Uterus (tissue), 2 donors: ENCODE results near the gene TRIM44.

ENCODE experiments used
- CTCF ChIP-seq, 4 experiments: fragments of 200-600 bp in 2 of 4; fragments of 450-650 bp in 2 of 4; sonication (generic) in 2 of 4; IDR thresholded peaks; one replicate each; pipeline ENCODE4 v1.5.1; 2016 to 2019; ENCODE audit warnings: antibody characterized with exemption in 4 of 4, mild to moderate bottlenecking in 2 of 4, moderate library complexity in 1 of 4
- POLR2A ChIP-seq, 2 donors: fragments of 450-650 bp; IDR thresholded peaks; one replicate each; pipeline ENCODE4 v1.6.1; 2016; ENCODE audit warnings: antibody characterized with exemption in 2 of 2, mild to moderate bottlenecking in 1 of 2, moderate library complexity in 1 of 2

DNA sequence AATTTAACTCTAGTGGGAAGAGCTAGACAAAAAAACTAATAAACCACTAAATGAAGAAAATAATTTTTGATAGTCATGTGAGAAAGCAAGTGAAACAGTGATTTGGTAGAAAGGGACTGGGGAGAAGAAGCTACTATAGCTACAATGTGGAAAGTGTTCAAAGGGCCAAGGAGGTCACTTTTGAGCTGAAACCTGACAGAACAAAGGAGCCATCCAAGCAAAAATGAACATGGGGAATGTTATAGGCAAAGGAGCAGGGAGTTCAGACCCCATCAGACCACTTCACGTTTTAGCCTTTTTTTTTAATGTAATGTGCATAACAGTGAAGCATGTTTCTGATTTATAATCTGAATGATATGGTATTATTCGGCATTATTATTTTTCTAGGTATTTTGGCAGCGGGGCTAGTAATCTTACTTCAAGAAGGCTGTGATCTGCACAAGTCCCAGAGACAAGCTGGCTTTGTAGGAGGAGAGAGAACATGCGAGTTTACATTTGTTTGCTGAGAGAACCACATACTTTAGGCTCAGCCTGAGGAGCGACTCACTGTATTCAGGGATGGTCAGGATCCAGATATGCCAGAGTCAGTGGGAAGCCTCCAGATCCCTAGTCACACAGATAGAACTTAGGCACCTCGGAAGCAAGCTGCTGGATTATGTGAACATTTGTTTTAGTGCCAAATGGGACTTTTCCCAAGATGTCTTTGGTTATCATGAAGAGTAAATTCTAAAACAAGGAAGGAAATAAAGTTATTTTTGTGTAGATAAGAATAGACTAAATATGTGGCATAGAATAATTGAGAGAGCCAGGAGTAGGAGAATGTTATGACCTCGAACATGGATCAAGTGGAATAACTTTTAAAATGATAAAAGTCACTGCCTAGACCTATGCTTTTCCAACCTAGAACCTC, 118.6 kb downstream of the TRIM44 start:
- TF ChIP-seq CTCF (IDR thresholded peaks at IDR 0.05), result no peak
- no peak for TF ChIP-seq POLR2A (IDR thresholded peaks at IDR 0.05)
